HepG2 (cell line): Measurements from ENCODE around the gene RPS28. TPM values are rescaled to one million over a fixed set of nuclear protein-coding genes. Genes with fewer than 3 reads are reported as not detected.

Experiments used
- AGO2 ChIP-seq: fragments of 200-400 bp; formaldehyde crosslinking; optimal IDR thresholded peaks from 2 replicates; pipeline ENCODE3; 2017; ENCODE audit warnings: mild to moderate bottlenecking, low read depth, low read length, moderate library complexity
- AHDC1 ChIP-seq: sonication (generic); formaldehyde crosslinking; IDR thresholded peaks from 2 replicates; pipeline ENCODE4 v1.5.1; 2020; ENCODE audit warnings: mild to moderate bottlenecking, missing genetic modification reagents, borderline replicate concordance
- ATF4 ChIP-seq, 2 experiments: fragments of 450-650 bp in 1 of 2; sonication (generic) in 1 of 2; formaldehyde crosslinking; IDR thresholded peaks; 2 replicates each; pipeline versions ENCODE4 v1.5.0 to v1.8.0; 2020 to 2022; ENCODE audit warnings: mild to moderate bottlenecking in 1 of 2, missing genetic modification reagents in 1 of 2
- ERF ChIP-seq: IDR thresholded peaks from 2 replicates; pipeline ENCODE4 v1.6.1; 2018; ENCODE audit warnings: missing biosample characterization, missing genetic modification reagents
- FOXM1 ChIP-seq: sonication (generic); formaldehyde crosslinking; IDR thresholded peaks from 2 replicates; pipeline ENCODE4 v1.5.0; 2020; ENCODE audit warnings: missing genetic modification reagents
- HNF4G ChIP-seq, 2 experiments: sonication (generic) in 1 of 2; formaldehyde crosslinking in 1 of 2; IDR thresholded peaks; 2 replicates each; pipeline versions ENCODE4 v1.4.0 to v1.6.1; 2011 to 2020; ENCODE audit warnings: borderline replicate concordance in 2 of 2, low read depth in 2 of 2, mild to moderate bottlenecking in 2 of 2, low read length in 1 of 2, missing genetic modification reagents in 1 of 2, moderate library complexity in 1 of 2
- KLF11 ChIP-seq: IDR thresholded peaks from 2 replicates; pipeline ENCODE4 v1.6.1; 2016; ENCODE audit warnings: missing compliant biosample characterization
- NFIC ChIP-seq: IDR thresholded peaks from 2 replicates; pipeline ENCODE4 v1.6.1; 2012; ENCODE audit warnings: mild to moderate bottlenecking, low read length, inconsistent platforms
- SATB2 ChIP-seq: sonication (generic); formaldehyde crosslinking; IDR thresholded peaks from 2 replicates; pipeline ENCODE4 v1.5.0; 2020; ENCODE audit warnings: missing genetic modification reagents
- SMAD1 ChIP-seq: sonication (generic); formaldehyde crosslinking; IDR thresholded peaks from 2 replicates; pipeline ENCODE4 v1.4.0; 2020; ENCODE audit warnings: missing genetic modification reagents, low read depth, mild to moderate bottlenecking, borderline replicate concordance
- SOX6 ChIP-seq, 2 experiments: fragments of 450-650 bp in 1 of 2; sonication (generic) in 1 of 2; formaldehyde crosslinking in 1 of 2; IDR thresholded peaks; 2 replicates each; pipeline versions ENCODE4 v1.4.0 to v1.6.1; 2017 to 2020; ENCODE audit warnings: antibody characterized with exemption in 1 of 2, mild to moderate bottlenecking in 1 of 2, missing genetic modification reagents in 1 of 2
- ZBTB4 ChIP-seq: sonication (generic); formaldehyde crosslinking; IDR thresholded peaks from 2 replicates; pipeline ENCODE4 v1.4.0; 2020; ENCODE audit warnings: missing genetic modification reagents, mild to moderate bottlenecking, borderline replicate concordance
- ZMAT3 ChIP-seq: sonication (generic); formaldehyde crosslinking; conservative IDR thresholded peaks from 2 replicates; pipeline ENCODE4 v1.7.0; 2021; ENCODE audit warnings: missing genetic modification reagents
- ZMYM3 ChIP-seq: sonication (generic); formaldehyde crosslinking; IDR thresholded peaks from 2 replicates; pipeline ENCODE4 v1.5.1; 2020; ENCODE audit warnings: mild to moderate bottlenecking, missing genetic modification reagents
- ZNF30 ChIP-seq: sonication (generic); formaldehyde crosslinking; IDR thresholded peaks from 2 replicates; pipeline ENCODE4 v1.5.0; 2020; ENCODE audit warnings: mild to moderate bottlenecking, missing genetic modification reagents
- ZNF784 ChIP-seq: sonication (generic); formaldehyde crosslinking; IDR thresholded peaks from 2 replicates; pipeline ENCODE4 v1.5.1; 2020; ENCODE audit warnings: missing genetic modification reagents, mild to moderate bottlenecking, borderline replicate concordance
- ZNF839 ChIP-seq: sonication (generic); formaldehyde crosslinking; IDR thresholded peaks from 2 replicates; pipeline ENCODE4 v1.4.0; 2020; ENCODE audit warnings: missing genetic modification reagents, mild to moderate bottlenecking, borderline replicate concordance
- polyA plus RNA-seq, 8 experiments: library from polyadenylated mRNA; depleted of rRNA in 3 of 8; stranded (reverse) in 7 of 8; unstranded in 1 of 8; fragments of >200 nt; fragmentation: Illumina TruSeq in 4 of 8; extraction: Trizol in 4 of 8; gene quantifications; 2 replicates each; pipeline versions ENCODE4 v1.2.1 to v1.2.3, GENCODE V29; 2011 to 2016; ENCODE audit warnings: low read depth in 4 of 8, missing spikeins in 1 of 8, mixed read lengths in 1 of 8; ENCODE audit not compliant: insufficient read depth in 1 of 8
- total RNA-seq, 5 experiments: library from RNA; depleted of rRNA; stranded (reverse); fragments of >200 nt; fragmentation: Illumina TruSeq; extraction: Trizol; gene quantifications; 2 replicates each; pipeline ENCODE4 v1.2.3, GENCODE V29; 2016; ENCODE audit warnings: low read depth in 1 of 5

RPS28 gene
- total and polyA plus RNA-seq, 2 of the 13 experiments (the other 11 are each of a cell fraction or from before 2014, with no cell fraction given): 281 to 545 TPM

GRCh38 chr19:8371011-8371804, 49.9 kb downstream of the RPS28 start (continued):
- peak; percentile 60; the same call in 1 of the 2 replicates for TF ChIP-seq ZBTB4 (CRISPR knock-in tag)
- no peak for TF ChIP-seq SOX6 (IDR thresholded peaks at IDR 0.05)
- TF ChIP-seq SOX6 (CRISPR knock-in tag; IDR thresholded peaks at IDR 0.05): peak; percentile 44
- no peak for TF ChIP-seq ERF (CRISPR knock-in tag)
- peak; percentile 70; the same call in 1 of the 2 replicates for TF ChIP-seq ZNF784 (CRISPR knock-in tag)
- TF ChIP-seq ZNF30: no peak
- TF ChIP-seq ZMAT3: no peak
- TF ChIP-seq AHDC1 (CRISPR knock-in tag): no peak
- TF ChIP-seq SMAD1 (CRISPR knock-in tag): 0 out of 2 replicates have a peak, but pooled peaks have one; percentile 58
- no peak for TF ChIP-seq HNF4G (IDR thresholded peaks at IDR 0.05; ENCODE audit: borderline replicate concordance, low read depth, low read length)
- 0 out of 2 replicates have a peak, but pooled peaks have one; percentile 37 for TF ChIP-seq HNF4G (CRISPR knock-in tag; IDR thresholded peaks at IDR 0.05; ENCODE audit: borderline replicate concordance, low read depth)
- peak; percentile 57 for TF ChIP-seq AGO2
- no peak for TF ChIP-seq KLF11
- TF ChIP-seq ATF4 (CRISPR knock-in tag; IDR thresholded peaks at IDR 0.05): no peak
- no peak for TF ChIP-seq FOXM1 (CRISPR knock-in tag)
- no peak for TF ChIP-seq SATB2 (CRISPR knock-in tag)
- TF ChIP-seq NFIC: no peak
- no peak for TF ChIP-seq ZNF839 (CRISPR knock-in tag)
- TF ChIP-seq ZMYM3 (CRISPR knock-in tag): no peak
